Lower leg skin (tissue), 4 donors: ENCODE measurements around the gene RBFOX2. TPM values are rescaled to one million over a fixed set of nuclear protein-coding genes. Genes with fewer than 3 reads are reported as not detected.

Source experiments
- DNase-seq, 2 donors: peaks; one replicate each; pipeline ENCODE4 v3.0.0-alpha.2; 2019; ENCODE audit warnings: low spot score in 2 of 2
- H3K4me3 ChIP-seq: fragments of 200-600 bp; sonication (generic); 2 replicates; pipeline ENCODE4 v1.5.1; 2017; ENCODE audit warnings: mild to moderate bottlenecking, low read depth; ENCODE audit not compliant: poor library complexity, severe bottlenecking
- POLR2A ChIP-seq, 2 donors: fragments of 450-650 bp; IDR thresholded peaks; one replicate each; pipeline ENCODE4 v1.6.1; 2016 to 2017; ENCODE audit warnings: antibody characterized with exemption in 2 of 2, mild to moderate bottlenecking in 1 of 2, moderate library complexity in 1 of 2
- WGBS, 2 donors: methylation state at CpG; one replicate each; pipeline ENCODE4 v1.1.5; 2018; 5-methylcytosine and 5-hydroxymethylcytosine counted together
- intact Hi-C: fragments of 100-400 bp; cut with DNase I; formaldehyde crosslinking; loops from one replicate; pipeline ENCODE4 v1.15.0; 2023; ENCODE audit warnings: low total_unique reads
- total RNA-seq, 4 donors: library from RNA; depleted of rRNA; stranded (reverse); fragments of >200 nt; gene quantifications; one replicate each; pipeline ENCODE4 v1.1.0, GENCODE V29; 2016
- TF ChIP-seq, protein P1 (sequence below), 3 donors: fragments of 450-650 bp; IDR thresholded peaks; one replicate each; pipeline ENCODE4 v1.5.1; 2016; ENCODE audit warnings: antibody characterized with exemption in 3 of 3, mild to moderate bottlenecking in 3 of 3, moderate library complexity in 2 of 3

Gene RBFOX2
- total RNA-seq, 4 donors from 2014 or later, result 40.9 to 56.5 (median 51.1) TPM

DNA sequence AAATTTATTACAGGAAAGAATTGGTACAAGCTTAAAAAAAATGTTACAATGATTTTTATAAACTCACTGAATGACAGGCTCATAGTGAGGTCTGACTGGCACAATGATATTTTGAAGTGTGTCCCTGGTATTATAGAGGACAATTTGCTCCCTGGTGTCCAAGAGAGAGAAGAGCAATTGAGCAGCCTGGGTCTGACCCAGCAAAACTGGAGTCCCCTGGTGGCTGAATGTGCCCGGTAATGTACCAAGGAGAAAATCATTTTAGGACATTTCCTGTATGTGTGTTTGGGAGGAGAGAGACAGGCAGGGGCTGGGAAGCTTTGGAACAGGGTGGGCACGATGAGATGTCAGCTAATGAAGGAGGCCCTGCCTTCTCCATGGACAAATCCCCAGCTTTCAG, 185.7 kb downstream of the RBFOX2 start:
- 47% methylated on average over 2 of the region's 2 CpGs for WGBS, 2 donors
- DNase-seq, result no peak

DNA sequence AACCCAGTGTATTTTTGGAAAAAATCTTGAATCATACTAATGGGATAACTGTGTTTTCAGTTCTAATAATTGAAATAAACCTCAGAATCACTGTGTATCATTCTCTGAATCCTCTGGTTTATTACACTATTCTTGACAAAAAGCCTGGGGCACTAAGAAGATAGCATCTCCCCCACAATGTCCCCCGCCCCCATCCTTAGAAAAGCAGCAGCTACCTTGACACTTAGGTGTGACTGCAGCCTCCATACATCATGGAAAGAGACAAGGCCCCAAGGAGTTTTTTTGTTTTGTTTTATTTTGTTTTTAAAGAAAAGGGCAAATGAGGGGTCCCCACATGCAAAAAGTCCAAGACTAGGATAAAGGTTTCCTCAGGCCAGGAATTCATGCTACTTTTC, 186.1 kb downstream of the RBFOX2 start:
- DNase-seq, result no peak
- TF ChIP-seq POLR2A (IDR thresholded peaks at IDR 0.05), result no peak
- TF ChIP-seq, protein P1, sequence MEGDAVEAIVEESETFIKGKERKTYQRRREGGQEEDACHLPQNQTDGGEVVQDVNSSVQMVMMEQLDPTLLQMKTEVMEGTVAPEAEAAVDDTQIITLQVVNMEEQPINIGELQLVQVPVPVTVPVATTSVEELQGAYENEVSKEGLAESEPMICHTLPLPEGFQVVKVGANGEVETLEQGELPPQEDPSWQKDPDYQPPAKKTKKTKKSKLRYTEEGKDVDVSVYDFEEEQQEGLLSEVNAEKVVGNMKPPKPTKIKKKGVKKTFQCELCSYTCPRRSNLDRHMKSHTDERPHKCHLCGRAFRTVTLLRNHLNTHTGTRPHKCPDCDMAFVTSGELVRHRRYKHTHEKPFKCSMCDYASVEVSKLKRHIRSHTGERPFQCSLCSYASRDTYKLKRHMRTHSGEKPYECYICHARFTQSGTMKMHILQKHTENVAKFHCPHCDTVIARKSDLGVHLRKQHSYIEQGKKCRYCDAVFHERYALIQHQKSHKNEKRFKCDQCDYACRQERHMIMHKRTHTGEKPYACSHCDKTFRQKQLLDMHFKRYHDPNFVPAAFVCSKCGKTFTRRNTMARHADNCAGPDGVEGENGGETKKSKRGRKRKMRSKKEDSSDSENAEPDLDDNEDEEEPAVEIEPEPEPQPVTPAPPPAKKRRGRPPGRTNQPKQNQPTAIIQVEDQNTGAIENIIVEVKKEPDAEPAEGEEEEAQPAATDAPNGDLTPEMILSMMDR (IDR thresholded peaks at IDR 0.05), result no peak
- WGBS, 2 donors, result 86 to 92% methylated on average over 1 of the region's 1 CpG
- no peak overlapping the region for H3K4me3 ChIP-seq
- intact Hi-C loops, result no loop called here

More for the DNA sequence above, 185.7 kb downstream of the RBFOX2 start:
- TF ChIP-seq, protein P1 (IDR thresholded peaks at IDR 0.05), result no peak
- no peak for TF ChIP-seq POLR2A (IDR thresholded peaks at IDR 0.05)
- intact Hi-C loops, result no loop called here
- no peak overlapping the region for H3K4me3 ChIP-seq

DNA sequence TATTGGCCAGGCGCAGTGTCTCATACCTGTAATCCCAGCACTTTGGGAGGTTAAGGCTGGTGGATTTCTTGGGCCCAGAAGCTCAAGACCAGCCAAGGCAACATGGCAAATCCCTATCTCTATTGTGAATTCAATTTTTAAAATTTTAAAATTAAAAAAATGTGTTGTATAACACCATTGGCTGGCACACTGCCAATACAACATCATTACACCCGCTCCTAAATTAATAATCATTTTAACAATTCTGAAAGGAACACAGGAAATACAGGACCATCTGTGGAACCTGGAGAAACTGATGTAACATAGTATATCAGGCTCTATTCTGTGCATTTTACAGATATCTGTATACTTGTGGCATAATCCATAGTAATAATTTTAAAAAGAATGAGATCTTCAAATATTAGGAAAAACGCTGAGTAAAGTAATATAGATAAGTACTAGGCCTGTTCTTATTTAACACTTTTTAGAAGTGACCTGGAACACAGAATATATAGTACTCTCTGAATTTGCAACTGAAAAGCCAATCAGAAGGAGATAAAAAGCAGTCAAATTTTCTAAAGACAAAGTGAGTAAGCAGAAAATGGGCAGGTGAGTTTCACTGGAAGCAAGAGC, 186.6 kb downstream of the RBFOX2 start:
- WGBS, 2 donors, result 66 to 72% methylated on average over 3 of the region's 3 CpGs
- DNase-seq, result no peak
- TF ChIP-seq POLR2A (IDR thresholded peaks at IDR 0.05), result no peak
- TF ChIP-seq, protein P1 (IDR thresholded peaks at IDR 0.05), result no peak
- intact Hi-C loops, result no loop called here
- H3K4me3 ChIP-seq, result no peak overlapping the region

DNA sequence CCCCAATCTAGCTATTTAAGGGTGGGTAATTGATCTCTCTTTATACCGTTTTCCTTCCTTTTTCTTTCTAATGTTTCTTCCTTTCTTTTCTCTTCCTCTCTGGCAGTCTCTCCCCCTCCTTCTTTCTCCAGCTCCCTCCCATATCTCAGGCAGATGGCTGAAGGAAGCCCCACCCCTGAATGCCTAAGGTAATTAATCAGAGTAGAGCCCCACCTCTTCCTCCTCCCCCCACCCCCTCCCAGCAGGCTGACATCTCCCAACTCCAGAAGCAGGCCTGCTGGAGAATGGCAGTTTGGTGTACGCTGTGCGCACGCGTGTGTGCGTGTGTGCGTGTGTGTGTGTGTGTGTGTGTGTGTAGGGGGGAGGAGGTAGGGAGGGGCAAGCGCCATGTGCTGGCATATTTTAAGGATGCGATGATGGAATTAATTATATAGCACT, 188.3 kb downstream of the RBFOX2 start:
- intact Hi-C loops, result no loop called here
- 0 to 7% methylated on average over 9 of the region's 9 CpGs for WGBS, 2 donors
- peak overlapping the region; percentile 17 for H3K4me3 ChIP-seq
- TF ChIP-seq, protein P1 (IDR thresholded peaks at IDR 0.05), result no peak
- TF ChIP-seq POLR2A (IDR thresholded peaks at IDR 0.05), result no peak
- peak; percentile 82 to 95 for DNase-seq

DNA sequence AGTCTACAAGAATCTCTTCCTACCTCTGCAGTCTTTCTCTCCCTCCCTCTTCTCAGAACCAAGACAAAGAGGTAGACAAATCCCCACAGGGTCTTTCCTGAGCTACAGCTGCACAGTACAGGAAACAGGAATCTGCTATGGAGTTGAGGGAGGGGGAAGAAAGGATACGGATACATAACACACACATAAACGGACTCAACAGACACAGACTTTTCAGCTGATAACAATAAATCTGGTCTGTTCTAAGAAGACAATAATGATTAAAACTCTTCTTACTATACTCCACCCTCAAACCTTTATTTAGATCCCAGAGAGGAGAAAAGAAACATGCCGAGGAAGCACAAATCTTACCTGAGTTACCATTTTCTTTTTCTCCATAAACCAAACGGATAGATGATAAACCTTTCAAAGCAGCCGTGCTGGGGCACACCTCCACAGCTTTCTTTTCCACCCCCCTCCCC, 188.8 kb downstream of the RBFOX2 start:
- 0 to 3% methylated on average over 5 of the region's 5 CpGs for WGBS, 2 donors
- intact Hi-C loops, result no loop called here
- no peak for DNase-seq

More for the DNA sequence above, 188.8 kb downstream of the RBFOX2 start:
- H3K4me3 ChIP-seq, result peak overlapping the region; percentile 17
- no peak for TF ChIP-seq POLR2A (IDR thresholded peaks at IDR 0.05)
- TF ChIP-seq, protein P1 (IDR thresholded peaks at IDR 0.05), result no peak
